ENCODE measurements around the gene PEAK3. TPM values are rescaled to one million over a fixed set of nuclear protein-coding genes. Genes with fewer than 3 reads are reported as not detected.

PEAK3 gene
- total and polyA plus RNA-seq, 2 donors (not counting 1 experiment from before 2014, with no cell fraction given) = 0.18 to 0.71 TPM

DNA sequence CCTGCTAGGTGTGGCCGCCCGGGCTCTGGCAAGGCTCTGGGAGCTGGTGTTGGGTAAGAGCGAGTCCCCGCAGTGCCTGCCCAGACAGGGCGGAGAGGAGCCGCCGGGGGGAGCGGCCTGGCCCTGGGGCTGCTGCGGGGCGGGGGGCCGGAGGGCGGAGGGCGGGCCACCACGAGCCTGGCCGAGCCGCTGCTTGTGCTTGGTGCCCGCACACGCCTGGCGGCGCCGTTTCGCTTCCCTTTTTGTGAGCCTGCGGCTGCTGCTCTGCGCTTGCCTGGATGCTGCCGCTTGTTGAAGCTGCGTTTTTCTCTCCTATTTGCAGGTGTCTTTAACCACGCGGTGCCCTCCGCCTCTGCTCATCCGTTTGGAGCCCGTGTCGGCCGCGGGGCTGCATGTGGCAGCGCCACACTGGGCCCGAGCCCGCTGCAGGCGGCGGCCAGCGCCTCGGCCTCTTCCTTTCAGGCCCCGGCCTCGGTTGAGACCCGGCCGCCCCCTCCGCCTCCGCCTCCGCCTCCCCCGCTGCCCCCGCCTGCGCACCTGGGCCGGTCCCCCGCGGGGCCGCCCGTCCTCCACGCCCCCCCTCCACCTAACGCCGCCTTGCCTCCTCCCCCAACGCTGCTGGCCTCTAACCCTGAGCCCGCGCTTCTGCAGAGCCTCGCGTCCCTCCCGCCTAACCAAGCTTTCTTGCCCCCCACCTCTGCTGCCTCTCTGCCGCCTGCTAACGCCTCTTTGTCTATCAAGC lies 54.4 kb downstream of the PEAK3 start:
- peaks cover 39% of the 10 kb centered on the region for H4K20me1 ChIP-seq (ENCODE audit: control insufficient read depth, insufficient read depth, low read length, poor library complexity, severe bottlenecking)
- Mint-ChIP-seq H3K4me3 (peak overlapping the region; percentile 32), H3K27ac (peak overlapping the region; percentile 67), H3K9me3 (ENCODE audit: insufficient read depth) (no peaks in the 10 kb centered on the region), H3K27me3 (no peaks in the 10 kb centered on the region), H3K4me1 (peaks cover 36% of the 10 kb centered on the region)
- no peak overlapping the region for H2AFZ ChIP-seq (ENCODE audit: insufficient read depth, low read depth, low read length, poor library complexity, severe bottlenecking)
- POLR2A ChIA-PET = interaction anchor here (0.5 to 1.5 kb wide), 8 partner anchors 8 to 294 kb away, joined by 3 to 7 read pairs (median 4); no protein-coding TSS in a partner anchor
- H3K36me3 ChIP-seq (replicated peaks in 1 of 2; ENCODE audit: control extremely low read depth in 1 of 2, control insufficient read depth in 1 of 2, extremely low read depth in 1 of 2, insufficient read depth in 2 of 2, low read length in 1 of 2) = peaks cover 0 to 64% of the 10 kb centered on the region in 2 experiments
- no peaks in the 10 kb centered on the region for H3K27me3 ChIP-seq (replicated peaks in 1 of 4; ENCODE audit: control extremely low read depth in 1 of 4, control insufficient read depth in 3 of 4, insufficient read depth in 4 of 4, low read length in 3 of 4)
- no peak overlapping the region for H3K4me3 ChIP-seq (ENCODE audit: control extremely low read depth in 1 of 5, extremely low read depth in 1 of 5, insufficient read depth in 1 of 5, low read depth in 2 of 5, low read length in 4 of 5)
- H3K4me2 ChIP-seq (replicated peaks; ENCODE audit: low read depth, low read length, poor library complexity, severe bottlenecking) = peak overlapping the region; percentile 49
- TF ChIP-seq EZH2 (IDR thresholded peaks at IDR 0.05; ENCODE audit: borderline replicate concordance, insufficient read depth, low read depth, low read length, poor library complexity, severe bottlenecking) = no peak
- TF ChIP-seq, protein P1, sequence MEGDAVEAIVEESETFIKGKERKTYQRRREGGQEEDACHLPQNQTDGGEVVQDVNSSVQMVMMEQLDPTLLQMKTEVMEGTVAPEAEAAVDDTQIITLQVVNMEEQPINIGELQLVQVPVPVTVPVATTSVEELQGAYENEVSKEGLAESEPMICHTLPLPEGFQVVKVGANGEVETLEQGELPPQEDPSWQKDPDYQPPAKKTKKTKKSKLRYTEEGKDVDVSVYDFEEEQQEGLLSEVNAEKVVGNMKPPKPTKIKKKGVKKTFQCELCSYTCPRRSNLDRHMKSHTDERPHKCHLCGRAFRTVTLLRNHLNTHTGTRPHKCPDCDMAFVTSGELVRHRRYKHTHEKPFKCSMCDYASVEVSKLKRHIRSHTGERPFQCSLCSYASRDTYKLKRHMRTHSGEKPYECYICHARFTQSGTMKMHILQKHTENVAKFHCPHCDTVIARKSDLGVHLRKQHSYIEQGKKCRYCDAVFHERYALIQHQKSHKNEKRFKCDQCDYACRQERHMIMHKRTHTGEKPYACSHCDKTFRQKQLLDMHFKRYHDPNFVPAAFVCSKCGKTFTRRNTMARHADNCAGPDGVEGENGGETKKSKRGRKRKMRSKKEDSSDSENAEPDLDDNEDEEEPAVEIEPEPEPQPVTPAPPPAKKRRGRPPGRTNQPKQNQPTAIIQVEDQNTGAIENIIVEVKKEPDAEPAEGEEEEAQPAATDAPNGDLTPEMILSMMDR (IDR thresholded peaks at IDR 0.05) = no peak
- DNase-seq (peak; percentile 80), ATAC-seq (ENCODE audit: low read depth) (peak; percentile 50)
- H3K79me2 ChIP-seq (ENCODE audit: control insufficient read depth, insufficient read depth, low read length) = peaks cover 31% of the 10 kb centered on the region
- H3K9ac ChIP-seq (ENCODE audit: low read length) = no peak overlapping the region
- no peaks in the 10 kb centered on the region for H3K9me3 ChIP-seq (ENCODE audit: control extremely low read depth in 1 of 3, control insufficient read depth in 2 of 3, insufficient read depth in 1 of 3, low read length in 2 of 3)
- intact Hi-C loops (cut with micrococcal nuclease) = no loop called here
- CTCF ChIA-PET = interaction anchor here (0.5 to 1.8 kb wide), 4 partner anchors 10 to 1099 kb away, joined by 3 to 7 read pairs (median 4); no protein-coding TSS in a partner anchor
- WGBS (ENCODE audit: insufficient coverage) = 73% methylated on average over 50 of the region's 67 CpGs
- peak overlapping the region in 1 of 2 donors; percentile 36 for H3K27ac ChIP-seq (ENCODE audit: low read length in 2 of 2)
- peaks cover 16 to 40% of the 10 kb centered on the region in 2 donors for H3K4me1 ChIP-seq (ENCODE audit: control insufficient read depth in 2 of 2, insufficient read depth in 2 of 2, low read length in 2 of 2)

DNA sequence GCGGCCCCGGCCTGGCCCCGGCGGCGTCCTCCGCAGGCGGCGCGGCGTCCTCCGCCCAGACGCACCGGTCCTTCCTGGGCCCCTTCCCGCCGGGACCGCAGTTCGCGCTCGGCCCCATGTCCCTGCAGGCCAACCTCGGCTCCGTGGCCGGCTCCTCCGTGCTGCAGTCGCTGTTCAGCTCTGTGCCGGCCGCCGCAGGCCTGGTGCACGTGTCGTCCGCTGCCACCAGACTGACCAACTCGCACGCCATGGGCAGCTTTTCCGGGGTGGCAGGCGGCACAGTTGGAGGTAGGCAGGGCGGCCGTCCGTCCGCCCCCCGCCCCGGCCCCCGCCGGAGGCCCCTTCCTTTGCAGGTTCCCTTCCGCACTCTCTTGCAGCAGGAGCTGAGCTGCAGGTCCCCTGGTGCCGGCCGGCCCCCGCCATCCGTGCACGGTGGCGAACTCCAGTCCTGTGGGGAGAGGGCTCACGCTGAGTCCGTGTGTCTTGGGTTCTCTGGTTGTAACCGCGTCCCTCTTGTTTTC lies 55.1 kb downstream of the PEAK3 start:
- H3K27ac Mint-ChIP-seq = peak overlapping the region; percentile 67
- Histone ChIP-seq H3K27me3 (replicated peaks in 1 of 4; ENCODE audit: control extremely low read depth in 1 of 4, control insufficient read depth in 3 of 4, insufficient read depth in 4 of 4, low read length in 3 of 4) (no peaks in the 10 kb centered on the region), H4K20me1 (ENCODE audit: control insufficient read depth, insufficient read depth, low read length, poor library complexity, severe bottlenecking) (peaks cover 32% of the 10 kb centered on the region), H3K4me2 (replicated peaks; ENCODE audit: low read depth, low read length, poor library complexity, severe bottlenecking) (peak overlapping the region; percentile 44), H3K4me3 (ENCODE audit: control extremely low read depth in 1 of 5, extremely low read depth in 1 of 5, insufficient read depth in 1 of 5, low read depth in 2 of 5, low read length in 4 of 5) (no peak overlapping the region), H2AFZ (ENCODE audit: insufficient read depth, low read depth, low read length, poor library complexity, severe bottlenecking) (no peak overlapping the region), H3K4me1 (ENCODE audit: control insufficient read depth in 2 of 2, insufficient read depth in 2 of 2, low read length in 2 of 2) (peaks cover 16 to 40% of the 10 kb centered on the region in 2 donors), H3K36me3 (replicated peaks in 1 of 2; ENCODE audit: control extremely low read depth in 1 of 2, control insufficient read depth in 1 of 2, extremely low read depth in 1 of 2, insufficient read depth in 2 of 2, low read length in 1 of 2) (peaks cover 0 to 57% of the 10 kb centered on the region in 2 experiments), H3K9me3 (ENCODE audit: control extremely low read depth in 1 of 3, control insufficient read depth in 2 of 3, insufficient read depth in 1 of 3, low read length in 2 of 3) (no peaks in the 10 kb centered on the region), H3K27ac (ENCODE audit: low read length in 2 of 2) (no peak overlapping the region), H3K9ac (ENCODE audit: low read length) (no peak overlapping the region), H3K79me2 (ENCODE audit: control insufficient read depth, insufficient read depth, low read length) (peaks cover 26% of the 10 kb centered on the region)
- POLR2A ChIA-PET = interaction anchor here (0.5 to 1.5 kb wide), 5 partner anchors 9 to 103 kb away, joined by 3 to 4 read pairs (median 4); no protein-coding TSS in a partner anchor
- ATAC-seq (ENCODE audit: low read depth) (no peak), DNase-seq (no peak)
- WGBS (ENCODE audit: insufficient coverage) = 97% methylated on average over 53 of the region's 53 CpGs
- no peaks in the 10 kb centered on the region for H3K9me3 Mint-ChIP-seq (ENCODE audit: insufficient read depth)
- H3K4me1 Mint-ChIP-seq = peaks cover 36% of the 10 kb centered on the region
- intact Hi-C loops (cut with micrococcal nuclease) = no loop called here
- CTCF ChIA-PET = interaction anchor here (0.5 to 1.8 kb wide), 5 partner anchors 11 to 1100 kb away, joined by 3 to 7 read pairs (median 3); no protein-coding TSS in a partner anchor
- no peak for TF ChIP-seq EZH2 (IDR thresholded peaks at IDR 0.05; ENCODE audit: borderline replicate concordance, insufficient read depth, low read depth, low read length, poor library complexity, severe bottlenecking)
- TF ChIP-seq, protein P1 (IDR thresholded peaks at IDR 0.05) = no peak
- no peaks in the 10 kb centered on the region for H3K27me3 Mint-ChIP-seq
- no peak overlapping the region for H3K4me3 Mint-ChIP-seq

Measured in B cell (primary cell).